Suppressor macrophage (primary cell): ENCODE measurements around the gene GOLT1A.

Experiments
- DNase-seq, 4 experiments: peaks; one replicate each; pipeline ENCODE4 v3.0.0-alpha.2; 2020 to 2022

The GOLT1A gene

GRCh38 chr1:204154568-204155255, 59.1 kb downstream of the GOLT1A start:
- no peak for DNase-seq

DNA sequence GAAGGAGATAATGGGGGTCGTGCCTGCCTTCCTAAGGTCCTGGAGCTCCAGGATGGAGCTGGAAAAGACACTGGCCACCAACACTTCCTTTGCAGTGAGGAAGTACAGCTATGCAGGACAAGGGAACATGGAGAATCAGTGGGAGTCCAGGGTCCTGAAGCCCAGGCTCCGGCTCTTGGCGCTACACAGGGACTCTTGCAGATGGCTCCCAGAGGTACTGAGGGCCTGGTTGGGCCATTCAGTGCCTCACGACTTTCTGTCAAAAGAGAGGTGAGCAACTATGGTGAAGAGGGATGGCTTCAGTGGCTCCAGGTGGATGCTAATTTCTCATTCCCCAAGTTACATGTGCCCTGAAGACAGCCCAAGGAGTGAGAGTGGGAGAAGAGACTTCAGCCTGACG, 60.1 kb downstream of the GOLT1A start:
- no peak for DNase-seq

DNA sequence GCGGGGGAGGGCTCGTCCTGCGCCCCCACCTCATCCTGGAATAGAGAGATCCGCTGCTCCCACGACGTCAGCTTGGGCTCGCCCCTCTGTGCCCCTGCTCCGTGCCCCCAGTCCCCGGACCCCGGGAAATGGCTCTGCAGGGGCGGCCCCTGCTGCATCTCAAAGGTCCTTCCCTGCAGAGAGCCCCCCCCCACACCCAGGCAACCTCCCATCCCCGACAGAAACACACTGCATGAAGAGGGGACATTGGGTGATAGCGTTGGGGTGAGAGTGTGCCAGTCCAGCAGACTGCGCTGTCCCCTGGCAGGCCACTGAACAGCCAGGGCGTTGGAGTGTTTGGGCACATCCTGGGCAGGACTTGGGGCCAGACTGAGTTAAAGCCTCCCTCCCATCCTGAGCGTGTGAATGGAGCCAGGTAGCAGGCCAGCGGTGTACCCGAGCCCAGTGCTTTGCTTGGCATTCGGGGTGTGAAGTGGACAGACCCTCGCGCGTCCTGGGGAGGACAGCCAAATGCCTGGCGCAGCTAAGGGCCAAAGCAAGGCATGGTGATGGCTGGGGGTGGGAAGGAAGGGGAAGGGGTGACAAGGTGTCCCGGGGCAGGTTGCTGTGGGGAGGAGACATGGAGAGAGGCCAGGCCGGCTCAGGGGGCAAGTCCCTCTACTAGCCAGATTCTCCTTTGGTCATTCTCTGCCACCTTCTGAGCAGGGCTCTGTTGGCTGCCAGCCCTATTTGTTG, 61.3 kb downstream of the GOLT1A start:
- no peak for DNase-seq

DNA sequence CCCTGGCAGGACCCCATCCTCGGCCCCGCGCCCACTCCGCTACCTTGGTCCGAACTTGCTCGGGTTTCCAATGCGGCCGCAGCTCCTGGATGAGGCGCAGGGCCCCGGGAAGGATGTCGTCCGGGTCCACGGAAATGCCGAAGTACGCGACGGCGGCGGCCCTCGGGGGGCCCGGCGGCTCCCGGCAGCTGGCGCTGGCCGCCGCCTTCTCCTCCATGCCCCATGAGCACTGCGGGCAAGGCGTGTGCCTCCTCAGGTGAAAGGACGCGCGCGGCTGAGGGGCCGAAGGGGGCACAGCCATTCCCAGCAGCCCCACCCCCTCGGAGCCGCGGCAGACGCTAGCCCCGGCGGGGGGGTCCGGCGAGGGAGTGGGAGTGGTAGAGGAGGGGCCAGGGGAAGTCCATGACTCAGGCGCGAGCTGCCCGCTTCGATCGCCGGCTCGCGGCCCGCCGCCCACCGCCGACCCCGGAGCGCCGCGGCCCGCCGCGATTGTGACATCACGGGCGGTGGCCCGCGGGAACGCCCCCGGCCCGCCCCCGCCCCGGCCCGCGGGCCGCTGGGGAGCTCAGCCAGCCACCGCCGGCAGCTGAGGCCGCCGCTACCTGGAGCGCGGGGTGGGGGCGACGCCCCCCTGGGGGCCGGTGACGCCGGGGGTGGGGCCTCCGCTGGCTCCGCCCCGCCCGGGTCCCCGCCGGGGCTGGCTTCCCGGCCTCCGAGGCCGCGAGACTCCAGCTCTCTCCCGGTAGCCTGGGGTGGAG, 62.1 kb downstream of the GOLT1A start, which contains the start of gene ETNK2:
ETNK2 (minus strand) TSS at position 493 of the 758 bp plus-strand sequence; CDS start at position 301, 192 bp downstream.
- DNase-seq, result peak; percentile 31 to 55 (median 48)

- DNase-seq, result no peak
Observed at GRCh38 chr1:204150702-204151551, 62.9 kb downstream of the GOLT1A start.

GRCh38 chr1:204149635-204150565, 63.9 kb downstream of the GOLT1A start:
- DNase-seq, result no peak

DNA sequence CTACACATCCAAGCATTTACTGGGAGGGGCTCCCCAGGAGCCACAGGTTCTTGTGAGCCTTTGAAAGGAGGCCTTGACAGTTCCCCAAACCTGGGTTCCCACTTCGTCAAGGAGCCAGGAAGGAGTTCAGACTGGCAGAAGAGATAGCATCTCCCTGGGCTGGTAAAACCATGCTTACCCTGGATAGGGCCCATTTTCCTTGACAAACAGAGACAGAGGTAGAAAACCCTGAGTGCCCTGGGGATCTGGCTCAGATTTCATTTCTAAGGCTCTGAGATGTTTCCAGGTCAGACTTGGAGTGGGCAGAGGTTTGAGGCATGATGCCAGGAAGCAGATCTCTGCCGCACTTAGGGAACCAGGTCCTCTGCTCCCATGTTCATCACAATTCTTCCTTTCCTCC, 64.7 kb downstream of the GOLT1A start:
- DNase-seq, result no peak
